HEK293 (cell line): ENCODE measurements around the gene EIPR1.

Source experiments
- CTCF ChIA-PET: fragments of 350-600 bp; formaldehyde crosslinking; extraction: SDS; loops from one replicate; lab custom pipeline; 2021; ENCODE audit warnings: antibody characterized with exemption; lab: Yijun Ruan, JAX
- POLR2A ChIA-PET: fragments of 300-600 bp; formaldehyde crosslinking; extraction: SDS; loops from one replicate; lab custom pipeline; 2020; ENCODE audit warnings: antibody characterized with exemption, inconsistent platforms; lab: Yijun Ruan, JAX
- H3K27ac ChIP-seq: fragments of 200-500 bp; sonication (Bioruptor generic); 2 replicates; pipeline ENCODE4 v1.5.1; 2014; ENCODE audit warnings: low read depth, low read length, control low read depth, inconsistent platforms; ENCODE audit errors: extremely low read depth
- H3K36me3 ChIP-seq, 2 experiments: fragments of 200-500 bp in 1 of 2; sonication (Bioruptor generic) in 1 of 2; 1 replicate in 1 of 2; 2 replicates in 1 of 2; pipeline ENCODE4 v1.5.1; 2014 to 2017; ENCODE audit warnings: inconsistent platforms in 2 of 2, low read length in 2 of 2; ENCODE audit not compliant: control insufficient read depth in 2 of 2, insufficient read depth in 1 of 2
- H3K4me1 ChIP-seq: fragments of 200-500 bp; sonication (Bioruptor generic); 2 replicates; pipeline ENCODE4 v1.5.1; 2014; ENCODE audit warnings: mild to moderate bottlenecking, low read length, inconsistent platforms; ENCODE audit not compliant: control insufficient read depth, insufficient read depth
- H3K4me3 ChIP-seq: 2 replicates; pipeline ENCODE4 v1.5.1; 2011; ENCODE audit warnings: low read depth, mild to moderate bottlenecking, control low read depth, low read length, moderate library complexity
- H3K9me3 ChIP-seq: fragments of 200-500 bp; sonication (Bioruptor generic); 2 replicates; pipeline ENCODE4 v1.5.1; 2014; ENCODE audit warnings: low read depth, low read length, inconsistent platforms; ENCODE audit not compliant: control insufficient read depth, insufficient read depth
- GLIS2 ChIP-seq: fragments of 450-650 bp; formaldehyde crosslinking; IDR thresholded peaks from 2 replicates; pipeline ENCODE4 v1.5.1; 2016; ENCODE audit warnings: missing biosample characterization, missing genetic modification characterization
- INSM2 ChIP-seq: fragments of 450-650 bp; formaldehyde crosslinking; IDR thresholded peaks from 2 replicates; pipeline ENCODE4 v1.5.1; 2016; ENCODE audit warnings: missing biosample characterization, missing genetic modification characterization
- KLF10 ChIP-seq: fragments of 450-650 bp; IDR thresholded peaks from 2 replicates; pipeline ENCODE4 v1.5.1; 2018; ENCODE audit warnings: missing biosample characterization, mild to moderate bottlenecking, missing genetic modification characterization
- ZFP3 ChIP-seq: fragments of 450-650 bp; formaldehyde crosslinking; IDR thresholded peaks from 2 replicates; pipeline ENCODE4 v1.5.1; 2016; ENCODE audit warnings: low read depth, missing biosample characterization, missing genetic modification characterization
- ZNF19 ChIP-seq: fragments of 450-650 bp; formaldehyde crosslinking; IDR thresholded peaks from 2 replicates; pipeline ENCODE4; 2016; ENCODE audit warnings: missing biosample characterization, missing genetic modification characterization, low read depth
- ZNF2 ChIP-seq: fragments of 450-650 bp; formaldehyde crosslinking; IDR thresholded peaks from 2 replicates; pipeline ENCODE4 v1.5.1; 2016; ENCODE audit warnings: missing biosample characterization, missing genetic modification characterization
- ZNF211 ChIP-seq: fragments of 450-650 bp; formaldehyde crosslinking; IDR thresholded peaks from 2 replicates; pipeline ENCODE4 v1.5.1; 2016; ENCODE audit warnings: low read depth, missing biosample characterization, missing genetic modification characterization
- ZNF221 ChIP-seq: fragments of 450-650 bp; formaldehyde crosslinking; IDR thresholded peaks from 2 replicates; pipeline ENCODE4 v1.5.1; 2017; ENCODE audit warnings: missing biosample characterization, missing genetic modification characterization, borderline replicate concordance
- ZNF274 ChIP-seq, 2 experiments: fragments of 200-500 bp in 1 of 2; fragments of 450-650 bp in 1 of 2; sonication (Bioruptor generic) in 1 of 2; formaldehyde crosslinking in 1 of 2; IDR thresholded peaks; 2 replicates each; pipeline versions ENCODE4 v1.5.1 to v1.6.1; 2014 to 2016; ENCODE audit warnings: borderline replicate concordance in 1 of 2, inconsistent platforms in 1 of 2, low read length in 1 of 2, missing biosample characterization in 1 of 2, missing genetic modification characterization in 1 of 2
- ZNF280C ChIP-seq: fragments of 450-650 bp; formaldehyde crosslinking; IDR thresholded peaks from 2 replicates; pipeline ENCODE4 v1.5.1; 2016; ENCODE audit warnings: missing biosample characterization, missing genetic modification characterization
- ZNF350 ChIP-seq: fragments of 450-650 bp; formaldehyde crosslinking; IDR thresholded peaks from 2 replicates; pipeline ENCODE4 v1.5.0; 2017; ENCODE audit warnings: missing biosample characterization, mild to moderate bottlenecking, missing genetic modification characterization
- ZNF48 ChIP-seq: fragments of 450-650 bp; formaldehyde crosslinking; IDR thresholded peaks from 2 replicates; pipeline ENCODE4 v1.5.1; 2016; ENCODE audit warnings: missing biosample characterization, missing genetic modification characterization
- ZNF629 ChIP-seq: fragments of 450-650 bp; formaldehyde crosslinking; IDR thresholded peaks from 2 replicates; pipeline ENCODE4 v1.5.1; 2017; ENCODE audit warnings: missing biosample characterization, missing genetic modification characterization
- ZNF660 ChIP-seq: fragments of 450-650 bp; IDR thresholded peaks from 2 replicates; pipeline ENCODE4 v1.5.1; 2018; ENCODE audit warnings: missing biosample characterization, mild to moderate bottlenecking, missing genetic modification characterization
- ZSCAN4 ChIP-seq: fragments of 450-650 bp; formaldehyde crosslinking; IDR thresholded peaks from 2 replicates; pipeline ENCODE4 v1.5.1; 2017; ENCODE audit warnings: missing biosample characterization, missing genetic modification characterization
- TF ChIP-seq, protein P1 (sequence below): fragments of 450-650 bp; formaldehyde crosslinking; IDR thresholded peaks from 2 replicates; pipeline ENCODE4 v1.5.1; 2016; ENCODE audit warnings: missing biosample characterization, missing genetic modification characterization
- TF ChIP-seq, protein P2 (sequence below): fragments of 450-650 bp; formaldehyde crosslinking; IDR thresholded peaks from 2 replicates; pipeline ENCODE4 v1.5.1; 2016; ENCODE audit warnings: missing biosample characterization, missing genetic modification characterization
- TF ChIP-seq, protein P3 (sequence below): fragments of 450-650 bp; formaldehyde crosslinking; optimal IDR thresholded peaks from 2 replicates; pipeline ENCODE3; 2016; ENCODE audit warnings: missing biosample characterization, mild to moderate bottlenecking, missing genetic modification characterization

EIPR1 gene

DNA sequence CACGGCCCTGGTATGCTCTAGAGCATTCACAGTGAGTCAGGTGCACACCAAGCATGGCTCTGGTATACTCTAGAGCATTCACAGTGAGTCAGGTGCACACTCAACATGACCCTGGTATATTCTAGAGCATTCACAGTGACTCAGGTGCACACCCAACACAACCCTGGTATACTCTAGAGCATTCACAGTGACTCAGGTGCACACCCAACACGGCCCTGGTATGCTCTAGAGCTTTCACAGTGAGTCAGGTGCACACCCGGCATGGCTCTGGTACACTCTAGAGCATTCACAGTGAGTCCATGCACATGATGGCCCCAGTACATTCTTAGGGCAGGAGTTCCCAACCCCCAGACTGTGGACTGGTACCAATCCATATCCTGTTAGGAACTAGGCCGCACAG lies 158.1 kb downstream of the EIPR1 start (continued):
- no peak for TF ChIP-seq ZFP3
- TF ChIP-seq, protein P1, sequence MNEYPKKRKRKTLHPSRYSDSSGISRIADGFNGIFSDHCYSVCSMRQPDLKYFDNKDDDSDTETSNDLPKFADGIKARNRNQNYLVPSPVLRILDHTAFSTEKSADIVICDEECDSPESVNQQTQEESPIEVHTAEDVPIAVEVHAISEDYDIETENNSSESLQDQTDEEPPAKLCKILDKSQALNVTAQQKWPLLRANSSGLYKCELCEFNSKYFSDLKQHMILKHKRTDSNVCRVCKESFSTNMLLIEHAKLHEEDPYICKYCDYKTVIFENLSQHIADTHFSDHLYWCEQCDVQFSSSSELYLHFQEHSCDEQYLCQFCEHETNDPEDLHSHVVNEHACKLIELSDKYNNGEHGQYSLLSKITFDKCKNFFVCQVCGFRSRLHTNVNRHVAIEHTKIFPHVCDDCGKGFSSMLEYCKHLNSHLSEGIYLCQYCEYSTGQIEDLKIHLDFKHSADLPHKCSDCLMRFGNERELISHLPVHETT, result no peak
- TF ChIP-seq GLIS2, result no peak
- no peak for TF ChIP-seq ZNF221 (tag by site-specific recombination)
- TF ChIP-seq KLF10 (tag by site-specific recombination), result no peak
- TF ChIP-seq, all 188 proteins: peak for 0

DNA sequence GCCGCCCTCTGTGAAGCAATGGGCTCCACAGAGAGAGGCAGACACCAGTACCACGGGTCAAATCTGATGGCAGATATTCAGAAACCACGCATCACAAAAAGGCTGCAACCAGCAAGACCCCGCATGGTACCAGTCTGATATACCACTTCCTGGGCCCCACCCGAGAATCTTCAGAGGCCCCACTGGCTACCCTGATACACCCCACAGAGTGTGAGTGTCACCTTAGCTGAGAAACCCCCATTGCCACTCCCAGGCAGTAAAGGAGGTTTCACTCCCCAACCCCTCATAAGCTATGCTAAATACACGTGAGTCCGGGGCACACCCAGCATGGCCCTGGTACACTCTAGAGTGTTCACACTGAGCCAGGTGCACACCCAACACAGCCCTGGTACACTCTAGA lies 160.0 kb downstream of the EIPR1 start:
- Histone ChIP-seq H3K9me3 (no peaks in the 10 kb centered on the region), H3K27ac (no peak overlapping the region), H3K4me1 (no peaks in the 10 kb centered on the region), H3K4me3 (no peak overlapping the region), H3K36me3 (no peaks in the 10 kb centered on the region)
- POLR2A ChIA-PET, result no interaction called here
- TF ChIP-seq ZNF660 (tag by site-specific recombination) (no peak), ZNF350 (tag by site-specific recombination) (no peak), ZNF280C (no peak), ZNF48 (tag by site-specific recombination) (no peak), ZNF19 (no peak), INSM2 (tag by site-specific recombination) (no peak), ZNF629 (tag by site-specific recombination) (no peak), ZNF2 (tag by site-specific recombination) (no peak), ZNF274 (IDR thresholded peaks at IDR 0.05; ENCODE audit: low read length) (no peak), ZNF274 (tag by site-specific recombination; IDR thresholded peaks at IDR 0.05; ENCODE audit: borderline replicate concordance) (no peak), ZSCAN4 (no peak), ZNF211 (tag by site-specific recombination) (no peak)
- TF ChIP-seq, protein P2, sequence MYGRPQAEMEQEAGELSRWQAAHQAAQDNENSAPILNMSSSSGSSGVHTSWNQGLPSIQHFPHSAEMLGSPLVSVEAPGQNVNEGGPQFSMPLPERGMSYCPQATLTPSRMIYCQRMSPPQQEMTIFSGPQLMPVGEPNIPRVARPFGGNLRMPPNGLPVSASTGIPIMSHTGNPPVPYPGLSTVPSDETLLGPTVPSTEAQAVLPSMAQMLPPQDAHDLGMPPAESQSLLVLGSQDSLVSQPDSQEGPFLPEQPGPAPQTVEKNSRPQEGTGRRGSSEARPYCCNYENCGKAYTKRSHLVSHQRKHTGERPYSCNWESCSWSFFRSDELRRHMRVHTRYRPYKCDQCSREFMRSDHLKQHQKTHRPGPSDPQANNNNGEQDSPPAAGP (tag by site-specific recombination), result no peak
- TF ChIP-seq, protein P3, sequence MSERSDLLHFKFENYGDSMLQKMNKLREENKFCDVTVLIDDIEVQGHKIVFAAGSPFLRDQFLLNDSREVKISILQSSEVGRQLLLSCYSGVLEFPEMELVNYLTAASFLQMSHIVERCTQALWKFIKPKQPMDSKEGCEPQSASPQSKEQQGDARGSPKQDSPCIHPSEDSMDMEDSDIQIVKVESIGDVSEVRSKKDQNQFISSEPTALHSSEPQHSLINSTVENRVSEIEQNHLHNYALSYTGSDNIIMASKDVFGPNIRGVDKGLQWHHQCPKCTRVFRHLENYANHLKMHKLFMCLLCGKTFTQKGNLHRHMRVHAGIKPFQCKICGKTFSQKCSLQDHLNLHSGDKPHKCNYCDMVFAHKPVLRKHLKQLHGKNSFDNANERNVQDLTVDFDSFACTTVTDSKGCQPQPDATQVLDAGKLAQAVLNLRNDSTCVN (tag by site-specific recombination), result no peak
- CTCF ChIA-PET, result no interaction called here
